GM19324 (cell line): ENCODE results near the gene TALDO1.

Experiments used
- ATAC-seq: cut with Tn5 transposase; IDR thresholded peaks from one replicate; pipeline ENCODE4 v1.9.1; 2021; ENCODE audit warnings: mild to moderate bottlenecking, moderate library complexity; ENCODE audit not compliant: unreplicated experiment, low FRiP score

The TALDO1 gene

GRCh38 chr11:810040-810567 lies 62.8 kb downstream of the TALDO1 start:
- no peak for ATAC-seq

DNA sequence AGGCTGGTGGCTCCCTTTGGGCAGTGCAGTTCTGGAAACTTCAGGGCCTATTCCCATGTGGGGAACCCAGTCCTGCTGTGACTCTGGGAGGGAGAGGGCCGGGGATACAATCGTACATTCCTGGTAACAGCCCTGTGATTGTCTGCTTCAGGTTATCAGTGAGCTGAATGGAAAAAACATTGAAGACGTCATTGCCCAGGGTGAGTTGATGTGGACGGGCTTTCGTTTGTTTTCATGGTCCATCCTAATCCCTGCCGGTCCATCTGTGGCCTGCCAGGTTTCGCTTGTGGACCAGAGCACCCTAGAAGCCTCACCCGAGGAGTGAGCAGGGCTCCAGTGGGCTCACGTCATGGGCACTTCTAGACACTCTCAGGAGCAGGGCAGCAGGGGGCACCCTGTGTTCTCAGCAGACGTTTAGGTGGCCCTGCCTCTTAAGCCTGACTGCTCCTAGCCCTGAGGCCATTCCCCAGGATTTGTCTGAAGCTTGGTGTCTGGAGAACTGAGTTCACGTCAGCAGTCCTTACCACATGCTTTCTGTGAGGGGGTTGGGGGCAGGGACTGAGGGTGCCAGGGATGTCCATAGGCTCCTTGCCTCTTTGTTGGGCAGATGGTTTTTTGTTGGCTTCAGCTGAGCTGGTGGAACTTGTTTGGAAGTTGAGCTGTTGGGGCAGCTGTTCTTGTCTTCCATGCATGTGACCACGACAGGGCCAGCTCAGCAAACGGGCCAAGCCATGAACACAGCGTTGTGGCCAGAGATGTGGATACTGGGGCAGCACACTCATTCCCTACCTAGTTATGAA lies 64.4 kb downstream of the TALDO1 start:
- no peak for ATAC-seq

DNA sequence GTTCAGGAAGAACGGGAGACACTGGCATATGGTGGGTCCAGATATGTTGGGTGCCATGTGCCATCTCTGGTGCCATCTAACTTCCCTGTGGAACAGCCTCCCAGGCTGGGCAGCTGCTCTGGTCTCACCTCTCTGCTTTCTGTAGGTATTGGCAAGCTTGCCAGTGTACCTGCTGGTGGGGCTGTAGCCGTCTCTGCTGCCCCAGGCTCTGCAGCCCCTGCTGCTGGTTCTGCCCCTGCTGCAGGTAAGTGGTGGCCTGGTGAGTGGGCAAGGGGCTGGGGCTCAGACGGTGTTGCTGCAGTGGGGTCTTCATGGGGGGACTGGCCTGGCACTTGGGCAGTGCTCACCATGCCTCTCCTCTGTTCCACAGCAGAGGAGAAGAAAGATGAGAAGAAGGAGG lies 65.1 kb downstream of the TALDO1 start:
- ATAC-seq = no peak

DNA sequence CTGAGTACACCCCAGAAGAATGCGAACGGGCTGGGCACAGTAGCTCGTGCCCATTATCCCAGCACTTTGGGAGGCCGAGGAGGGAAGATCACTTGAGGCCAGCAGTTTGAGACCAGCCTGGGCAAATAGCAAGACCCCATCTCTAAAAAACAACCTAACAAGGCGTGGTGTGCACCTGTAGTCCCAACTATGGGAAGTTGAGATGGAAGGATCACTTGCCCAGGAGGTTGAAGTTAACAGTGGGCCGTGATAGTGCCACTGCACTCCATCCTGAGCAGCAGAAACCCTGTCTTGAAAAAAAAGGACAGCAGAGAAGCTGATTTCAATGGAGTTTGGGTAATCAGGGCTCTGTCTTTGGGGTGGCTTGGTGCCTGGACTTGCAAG lies 65.8 kb downstream of the TALDO1 start:
- ATAC-seq = no peak

DNA sequence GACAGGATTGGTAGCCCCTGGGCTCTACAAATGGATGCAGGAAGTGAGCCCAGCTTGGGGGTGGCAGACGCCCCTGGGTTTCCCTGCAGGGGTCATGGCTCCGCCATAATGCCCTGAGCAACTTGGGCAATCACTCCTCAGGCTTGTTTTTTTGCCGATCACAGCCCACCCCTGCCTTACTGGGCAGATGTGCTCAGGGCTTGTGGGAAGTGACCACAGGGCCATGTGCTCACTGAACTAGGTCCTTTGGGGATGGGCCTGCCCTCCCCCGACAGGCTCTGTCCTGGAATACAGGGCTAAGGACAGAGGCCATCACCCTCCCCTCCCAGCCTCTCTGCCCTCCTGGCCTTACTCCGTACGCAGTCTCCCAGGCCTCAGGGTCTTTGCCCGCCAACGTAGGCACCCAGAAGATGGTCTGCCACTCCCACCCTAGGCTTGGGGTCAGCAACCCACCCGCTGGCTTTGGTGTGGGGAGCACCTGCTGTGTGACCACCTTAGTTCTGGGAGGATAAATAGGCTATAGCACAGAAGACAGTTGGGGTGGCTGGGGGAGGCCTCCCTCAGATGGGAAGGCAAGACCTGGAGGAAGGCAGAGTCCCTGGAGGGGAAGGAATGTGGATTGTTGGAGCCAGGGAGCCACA lies 66.3 kb downstream of the TALDO1 start:
- no peak for ATAC-seq
